T-helper 2 cell (primary cell): Measurements from ENCODE around the gene PLD1.
A peak's percentile ranks its signal among the peaks of the same experiment; 100 is the strongest.
"Not testable (repeated sequence)": the region's sequence is repeated elsewhere in the genome, so short reads cannot be mapped to it uniquely, and the experiment has no call there.

Source experiments
- DNase-seq, 5 experiments: peaks; one replicate each; pipeline versions ENCODE4 v3.0.0 to v3.0.0-alpha.2; 2012 to 2022

Gene PLD1

DNA sequence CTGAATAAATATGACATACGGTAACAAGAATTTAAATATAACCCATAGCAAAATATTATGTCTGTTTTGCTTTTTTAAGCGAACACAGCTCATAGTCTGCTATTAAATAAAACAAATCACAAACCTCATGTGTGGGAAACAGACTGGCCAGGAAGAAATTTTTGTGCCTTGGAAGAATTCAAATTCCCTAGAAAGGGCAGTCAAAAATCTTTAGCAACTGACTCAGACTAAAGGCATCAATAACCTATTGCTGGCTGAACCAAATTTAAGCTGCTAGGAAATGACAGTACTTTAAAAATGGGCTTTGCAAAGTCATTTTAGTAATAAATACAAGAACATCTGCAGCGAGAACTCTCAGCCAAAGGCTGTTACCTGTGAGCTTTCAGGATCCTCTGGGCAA lies 151.4 kb downstream of the PLD1 start:
- no peak for DNase-seq

DNA sequence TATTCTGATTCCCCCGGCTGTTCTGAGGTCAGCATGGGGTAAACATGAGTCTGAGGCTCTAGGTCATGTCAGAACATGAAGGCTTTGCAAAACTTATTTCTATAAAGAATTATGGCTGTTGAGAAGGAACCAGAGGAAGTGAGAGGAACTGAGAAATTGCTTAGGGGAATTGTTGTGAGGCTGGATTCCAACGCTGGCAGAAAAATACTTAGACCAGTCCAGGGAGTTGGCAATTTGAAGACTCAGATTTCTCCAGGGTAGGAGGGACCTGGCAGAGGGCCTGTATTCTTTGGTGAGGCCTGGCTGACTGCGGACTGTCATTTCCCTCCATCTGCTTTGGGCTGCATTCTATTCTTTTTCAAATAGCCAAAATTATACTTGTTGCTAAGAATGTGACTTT lies 155.5 kb downstream of the PLD1 start:
- no peak for DNase-seq

DNA sequence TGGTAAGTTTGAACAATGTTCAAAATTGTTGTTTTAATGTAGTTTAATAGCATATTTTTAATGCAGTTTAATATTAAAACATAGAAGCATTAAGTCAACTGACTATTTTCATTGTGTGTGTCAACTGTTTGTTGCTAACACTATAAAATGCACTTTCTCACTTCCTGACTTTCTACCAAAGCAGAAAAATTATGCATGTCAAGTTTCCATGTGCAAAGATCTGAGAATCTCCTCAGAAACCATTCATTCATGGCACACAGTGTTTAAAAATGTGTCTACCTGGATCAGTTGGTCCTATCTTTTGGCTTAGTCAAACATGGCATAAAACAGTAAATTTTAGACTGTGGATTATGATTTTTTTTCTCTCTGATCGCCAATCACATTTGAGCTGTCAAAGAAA lies 156.0 kb downstream of the PLD1 start:
- no peak for DNase-seq

DNA sequence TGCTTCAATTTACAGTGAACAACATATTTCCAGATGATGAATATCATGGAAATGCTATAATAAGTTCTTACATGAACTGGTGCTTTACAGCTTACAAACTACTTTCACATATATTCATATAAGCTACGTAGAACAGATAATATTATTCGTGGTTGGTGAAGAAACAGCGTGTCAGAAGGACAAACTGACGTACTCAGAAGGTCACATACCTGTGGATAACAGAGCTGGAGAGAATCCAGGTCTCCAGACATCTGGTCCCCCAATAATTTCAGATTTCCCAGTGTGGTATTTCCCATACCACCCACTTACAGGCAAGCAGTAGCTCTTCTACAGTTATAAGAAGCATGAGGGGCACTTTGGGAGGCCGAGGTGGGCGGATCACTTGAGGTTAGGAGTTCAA lies 156.6 kb downstream of the PLD1 start:
- no peak for DNase-seq

DNA sequence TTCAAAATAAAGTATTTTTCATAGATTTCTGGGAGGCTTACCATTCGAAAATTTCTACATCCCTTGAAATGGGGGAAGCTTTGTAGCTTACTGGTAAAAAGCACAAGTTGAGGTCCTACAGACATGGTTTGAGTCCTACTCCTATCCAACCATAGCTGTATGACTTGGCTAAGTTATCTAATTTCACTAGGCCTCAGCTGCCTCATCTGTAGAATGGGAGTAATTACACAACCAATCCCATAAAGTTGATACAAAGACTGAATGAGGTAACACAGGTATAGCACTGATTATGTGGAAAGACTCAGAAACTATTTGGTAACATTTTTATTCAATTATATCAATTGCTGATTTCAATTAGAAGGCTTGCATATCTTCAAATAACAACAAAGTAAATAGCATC lies 157.4 kb downstream of the PLD1 start:
- no peak for DNase-seq

DNA sequence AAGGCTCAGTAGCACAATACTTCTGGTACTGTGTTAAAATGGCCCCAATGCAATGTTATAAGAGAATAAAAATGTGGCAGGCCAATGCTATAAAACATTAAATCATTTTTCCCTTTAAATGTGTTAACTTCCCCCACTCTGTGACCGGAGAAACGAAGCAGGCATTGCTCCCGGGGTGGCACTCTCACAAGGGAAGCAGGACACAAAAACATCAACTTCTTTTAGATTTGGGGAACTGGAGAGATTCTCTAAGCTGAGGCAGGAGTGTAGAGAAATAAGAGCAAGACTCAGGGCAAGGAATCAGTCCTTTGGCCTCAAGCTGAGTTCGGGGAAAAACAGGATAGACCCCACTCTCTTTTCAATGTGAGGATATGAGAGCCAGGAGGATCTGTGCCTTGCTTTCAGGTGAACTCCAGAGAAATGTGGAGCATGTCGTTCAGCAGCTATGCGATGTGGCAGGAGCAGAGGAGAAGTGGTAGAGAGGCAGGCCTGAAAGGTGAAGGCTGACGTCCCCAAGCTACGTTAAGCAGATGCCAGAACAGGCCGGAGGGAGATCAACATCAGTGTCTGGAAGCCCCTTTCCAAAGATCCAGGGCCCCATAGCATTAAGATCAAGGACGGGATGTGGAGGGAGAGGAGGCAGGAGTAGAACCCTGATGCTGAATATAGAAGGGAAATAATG lies 160.2 kb downstream of the PLD1 start:
- DNase-seq = no peak

DNA sequence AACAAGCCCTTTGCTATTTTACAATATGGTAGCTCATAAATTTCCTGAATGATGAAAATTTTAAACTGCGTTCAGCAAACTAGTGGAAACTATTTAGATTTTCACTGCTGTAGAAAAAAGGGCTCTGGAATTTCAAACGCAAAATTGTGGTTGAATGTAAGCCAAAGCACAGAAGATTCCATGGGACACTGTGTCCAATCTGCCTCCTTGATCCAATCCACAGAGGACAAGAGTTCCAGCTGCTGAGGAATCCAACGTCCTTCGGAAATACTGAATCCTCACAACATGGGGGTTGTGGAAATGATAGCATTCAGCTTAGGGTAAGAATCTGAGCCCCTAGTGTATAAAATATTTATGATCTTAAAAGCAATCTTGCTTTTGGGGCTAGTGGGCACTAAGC lies 161.0 kb downstream of the PLD1 start:
- DNase-seq = no peak

DNA sequence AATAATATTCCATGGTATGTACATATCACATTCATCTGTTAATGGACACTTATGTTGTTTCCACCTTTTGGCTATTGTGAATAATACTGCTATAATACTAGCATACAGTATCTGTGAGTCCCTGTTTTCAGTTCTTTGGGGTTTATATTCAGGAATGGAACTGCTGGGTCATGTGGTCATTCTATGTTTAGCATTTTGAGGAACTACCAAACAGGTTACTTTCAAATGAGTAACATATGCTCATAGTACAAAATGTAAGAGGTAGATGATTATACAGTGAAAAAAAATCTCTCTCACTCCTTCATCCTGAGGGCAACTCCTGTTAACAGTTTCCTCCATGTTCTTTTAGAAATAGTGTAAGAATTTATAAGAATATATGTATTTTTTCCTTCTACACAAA lies 162.2 kb downstream of the PLD1 start:
- no peak for DNase-seq

DNA sequence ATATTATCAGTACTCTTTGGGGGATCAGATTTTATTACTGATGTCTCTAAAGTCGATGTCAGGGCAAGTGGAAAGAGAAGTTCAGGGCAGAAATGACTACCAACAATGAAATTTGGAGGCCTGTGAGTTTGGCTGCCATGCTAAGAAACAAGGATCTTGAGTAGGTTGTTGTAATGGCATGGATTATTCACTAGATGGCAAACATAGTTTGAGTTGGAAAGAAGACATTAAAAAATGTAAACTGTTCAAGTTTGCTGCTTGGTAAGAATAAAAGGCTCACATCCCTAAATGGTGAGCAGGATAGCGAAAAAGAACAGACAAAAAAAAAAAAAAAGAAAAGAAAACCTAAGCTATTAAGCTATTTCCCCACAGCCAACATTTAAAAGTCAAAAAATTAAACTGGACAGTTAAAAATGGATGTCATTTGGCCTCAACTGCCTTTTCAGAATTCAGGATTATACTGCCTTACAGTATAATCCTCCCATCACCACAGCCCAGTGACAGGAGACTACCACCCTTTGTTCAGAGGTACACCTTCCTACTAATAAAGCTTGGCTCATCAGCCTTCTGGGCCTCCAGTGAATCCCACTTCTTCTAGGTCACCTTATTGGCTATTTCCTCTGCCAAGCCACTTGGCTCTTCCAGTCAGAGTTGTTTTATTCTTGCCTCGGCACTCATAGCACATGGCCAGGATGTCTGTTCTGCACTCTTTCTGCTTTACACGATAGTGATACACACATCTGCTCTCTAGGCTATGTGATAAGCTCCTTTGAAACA lies 163.7 kb downstream of the PLD1 start:
- DNase-seq = peak in 1 of 5 experiments; percentile 49

DNA sequence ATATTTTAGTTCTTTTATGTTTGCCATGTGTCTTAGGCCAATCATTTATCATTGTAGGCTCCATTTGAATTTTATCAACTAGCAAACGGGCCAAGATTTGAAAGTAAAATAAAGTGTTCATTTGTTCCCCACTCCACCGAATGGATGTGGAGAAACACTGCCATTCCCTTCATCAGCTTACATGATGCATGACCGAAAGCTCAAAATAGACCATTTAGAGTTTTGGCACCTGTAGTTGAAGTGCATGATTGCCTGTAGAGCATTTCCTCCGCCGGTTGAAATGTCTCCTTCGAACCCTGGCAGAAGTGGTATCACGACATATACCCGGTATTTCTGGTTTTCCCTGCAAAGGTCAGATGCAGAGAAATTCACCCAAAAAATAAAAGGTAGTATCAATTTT lies 165.6 kb downstream of the PLD1 start:
- DNase-seq = no peak

DNA sequence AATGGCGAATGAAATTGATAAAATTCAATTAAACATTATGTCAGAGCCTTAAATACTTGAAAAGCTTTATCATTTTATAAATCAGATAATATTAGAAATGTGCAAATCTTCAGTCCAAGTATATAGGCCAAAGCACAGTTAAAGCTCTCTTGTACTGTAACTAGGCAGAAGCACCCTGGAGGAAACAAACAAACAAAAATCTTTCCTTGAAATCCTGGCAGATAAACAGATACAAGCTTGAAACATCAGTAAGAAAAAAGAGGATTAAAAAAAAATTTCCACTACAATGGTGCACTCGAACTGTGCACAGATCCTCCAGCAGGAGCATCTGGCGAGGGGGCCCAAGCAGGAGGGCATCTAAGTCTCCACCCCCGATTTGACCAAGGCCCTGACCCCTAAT lies 166.6 kb downstream of the PLD1 start:
- DNase-seq = no peak

DNA sequence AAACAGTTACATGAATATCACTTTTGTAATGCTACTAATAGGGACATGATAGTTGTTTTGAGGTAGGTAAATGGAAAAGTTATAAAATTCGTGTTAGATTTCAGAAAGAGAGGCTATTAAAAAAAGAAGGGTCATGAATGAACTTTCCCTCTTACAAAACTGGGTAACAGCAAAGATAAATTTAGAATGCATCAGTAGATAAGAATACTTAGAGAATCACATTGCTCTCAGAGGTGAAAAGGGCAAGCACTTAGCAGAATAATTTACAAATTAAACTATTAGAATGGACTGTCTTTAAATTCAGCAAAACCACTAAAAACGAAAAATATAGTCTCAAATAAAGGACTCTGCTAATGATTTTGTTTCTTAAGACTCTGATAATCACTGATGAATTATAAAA lies 167.2 kb downstream of the PLD1 start:
- no peak for DNase-seq

DNA sequence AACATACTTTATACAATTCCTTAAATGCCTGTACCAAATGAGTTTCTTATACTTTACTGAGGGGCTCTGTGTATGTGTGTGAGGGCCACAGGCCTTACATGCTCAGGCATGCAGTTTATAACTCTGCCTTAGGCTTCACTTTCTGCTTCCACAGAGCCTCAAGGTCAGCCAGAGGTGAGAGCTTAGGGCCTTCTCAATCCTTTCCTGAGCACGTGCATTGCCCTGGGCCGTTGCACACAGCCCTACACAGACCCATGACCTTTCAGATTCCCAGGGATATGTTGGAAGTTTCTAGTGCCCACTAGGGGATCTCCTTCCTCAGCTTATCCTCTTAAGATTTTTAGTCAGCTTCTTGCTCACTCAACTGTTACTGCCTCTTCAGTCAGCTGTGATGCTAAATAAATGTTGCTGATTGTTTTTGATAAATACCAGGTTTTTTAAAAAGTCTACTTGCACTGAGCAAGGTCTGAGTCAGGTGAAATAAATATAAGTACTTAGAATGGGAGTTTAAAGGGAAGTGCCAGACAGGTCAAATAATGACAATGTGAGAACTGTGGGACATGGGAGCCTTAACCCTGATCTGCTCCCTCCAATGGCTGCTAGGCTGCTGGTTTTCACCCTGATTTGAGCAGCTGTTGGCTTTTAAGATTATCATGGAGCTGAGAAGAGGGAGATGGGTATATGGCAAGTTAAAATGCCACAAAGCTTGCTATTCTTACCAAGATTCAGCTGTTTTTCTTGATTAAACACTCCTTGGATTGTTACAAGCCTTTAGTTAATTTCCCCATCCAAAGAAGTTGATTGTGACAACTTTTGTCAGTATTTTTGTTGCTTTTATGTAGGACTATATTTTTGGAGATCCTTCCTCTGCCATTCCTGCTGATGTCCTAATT lies 169.5 kb downstream of the PLD1 start:
- DNase-seq = no peak

DNA sequence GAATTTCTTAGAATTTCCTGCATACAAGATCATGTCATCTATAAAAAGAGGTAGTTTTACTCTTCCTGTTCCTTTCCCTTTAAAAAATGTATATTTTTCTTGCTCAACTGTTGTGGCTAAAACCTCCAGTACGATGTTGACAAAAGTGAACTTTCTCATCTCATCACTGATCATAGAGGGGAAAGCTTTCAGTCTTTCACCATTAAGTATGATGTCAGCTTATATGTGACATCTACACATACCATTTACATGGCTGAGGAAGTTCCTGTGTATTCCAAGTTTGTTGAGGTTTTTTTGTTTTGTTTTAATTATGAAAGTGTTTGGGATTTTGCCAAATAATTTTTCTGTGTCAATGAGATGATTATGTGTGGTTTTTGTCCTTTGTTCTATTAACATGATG lies 173.6 kb downstream of the PLD1 start:
- DNase-seq = peak in 1 of 5 experiments; percentile 18

DNA sequence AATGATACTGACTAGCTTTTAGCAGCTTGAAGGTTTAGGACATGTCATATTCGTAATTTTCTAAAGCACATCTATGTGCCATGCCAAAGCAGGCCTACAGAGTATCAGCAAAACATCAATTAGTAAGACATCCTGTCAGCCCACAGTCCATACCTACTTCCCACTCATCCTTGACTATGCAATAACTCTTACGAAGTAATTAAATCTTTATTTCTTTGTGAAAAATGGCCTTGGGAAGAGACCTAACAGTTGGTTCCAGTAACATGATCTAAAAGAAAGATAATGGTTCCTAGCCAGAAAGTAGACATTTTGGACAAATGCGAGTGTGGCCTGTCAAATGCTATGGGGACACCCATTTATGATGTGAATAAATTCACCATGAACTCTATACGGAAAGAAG lies 177.5 kb downstream of the PLD1 start:
- no peak for DNase-seq

DNA sequence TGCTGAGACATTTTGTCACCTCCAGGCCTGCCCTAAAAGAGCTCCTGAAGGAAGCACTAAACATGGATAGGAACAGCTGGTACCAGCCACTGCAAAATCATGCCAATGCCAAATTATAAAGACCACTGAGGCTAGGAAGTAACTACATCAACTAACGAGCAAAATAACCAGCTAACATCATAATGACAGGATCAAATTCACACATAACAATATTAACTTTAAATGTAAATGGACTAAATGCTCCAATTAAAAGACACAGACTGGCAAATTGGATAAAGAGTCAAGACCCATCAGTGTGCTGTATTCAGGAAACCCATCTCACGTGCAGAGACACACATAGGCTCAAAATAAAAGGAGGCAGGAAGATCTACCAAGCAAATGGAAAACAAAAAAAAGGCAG lies 183.5 kb downstream of the PLD1 start:
- not testable (repeated sequence) for DNase-seq

DNA sequence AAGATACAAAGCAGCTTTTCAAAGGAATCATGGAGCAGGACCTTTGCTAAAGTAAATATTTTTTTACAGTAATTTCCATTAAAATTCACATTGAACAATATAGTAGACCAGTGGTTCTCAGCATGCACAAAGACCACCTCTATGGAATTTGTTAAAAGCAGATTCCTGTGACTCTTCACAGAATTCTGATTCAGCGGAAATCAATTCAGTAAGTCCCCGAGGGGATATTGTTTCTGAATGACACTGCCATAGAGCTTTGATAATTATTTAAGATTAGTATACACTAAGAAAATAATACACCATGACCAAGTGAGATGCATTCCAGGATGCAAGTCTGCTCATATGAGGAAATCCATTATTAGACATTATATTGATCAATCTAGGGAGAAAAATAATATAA lies 188.2 kb downstream of the PLD1 start:
- no peak for DNase-seq

DNA sequence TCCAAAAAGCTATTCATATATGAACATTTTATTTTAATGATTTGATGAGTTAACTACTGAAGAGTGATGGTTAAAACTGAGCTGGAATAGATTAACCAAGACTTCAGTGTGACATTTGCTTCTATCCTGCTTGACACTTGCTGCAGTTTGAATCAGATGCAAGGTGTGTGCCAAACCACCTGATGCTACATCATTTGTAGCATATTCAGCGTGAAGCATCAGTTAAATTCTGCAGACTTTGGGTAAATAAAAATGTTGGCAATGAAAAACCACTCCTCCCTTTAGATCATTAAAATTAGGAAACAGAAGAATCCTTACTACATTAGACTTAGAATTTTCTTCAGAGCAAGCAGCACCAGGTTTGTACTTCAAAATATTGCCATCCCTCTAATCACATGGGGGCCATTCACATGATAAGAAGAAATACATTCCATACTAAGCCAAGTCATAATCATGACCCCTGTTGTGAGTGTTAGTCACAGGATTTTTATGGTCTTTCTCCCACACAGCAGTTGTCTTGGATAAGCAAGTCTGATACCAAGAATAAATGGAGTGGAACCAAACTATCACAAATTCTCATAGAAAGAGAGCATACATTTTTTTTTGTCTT lies 189.4 kb downstream of the PLD1 start:
- no peak for DNase-seq

DNA sequence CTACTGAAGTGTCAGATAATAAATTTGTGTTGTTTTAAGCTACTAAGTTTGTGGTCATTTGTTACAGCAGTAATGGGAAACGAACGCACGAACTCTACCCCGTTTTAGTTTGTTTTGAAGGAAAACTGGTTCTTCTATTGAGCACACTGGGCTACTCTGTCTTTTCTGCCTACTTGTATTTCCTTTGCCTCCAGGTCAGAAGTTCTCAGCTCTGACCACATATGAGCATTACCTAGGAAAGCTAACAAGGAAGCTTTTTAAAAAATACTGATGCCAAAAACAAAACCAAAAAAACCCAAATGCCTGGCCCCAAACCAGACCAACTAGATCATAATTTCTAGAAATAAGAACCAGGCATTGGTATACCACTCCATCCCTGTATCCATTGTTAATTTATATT lies 193.5 kb downstream of the PLD1 start:
- DNase-seq = no peak

DNA sequence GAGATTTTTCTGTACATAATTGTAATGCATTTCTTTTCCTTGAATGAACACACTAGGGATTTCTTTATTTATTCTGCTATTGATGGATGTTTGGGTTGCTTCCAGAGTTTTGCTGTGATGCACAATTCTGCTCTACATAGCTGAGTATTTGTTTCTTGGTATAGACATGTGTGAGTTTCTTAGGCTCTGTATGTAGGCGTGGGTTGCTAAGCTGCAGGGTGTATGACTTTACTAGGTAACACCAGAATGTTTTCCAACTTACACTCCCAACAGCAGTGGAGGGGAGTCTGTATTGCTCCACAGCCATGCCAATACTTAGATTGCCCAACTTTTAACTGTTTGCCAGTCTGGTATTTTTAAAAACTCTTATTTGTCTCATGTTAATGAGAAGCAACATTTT lies 194.6 kb downstream of the PLD1 start:
- no peak for DNase-seq

DNA sequence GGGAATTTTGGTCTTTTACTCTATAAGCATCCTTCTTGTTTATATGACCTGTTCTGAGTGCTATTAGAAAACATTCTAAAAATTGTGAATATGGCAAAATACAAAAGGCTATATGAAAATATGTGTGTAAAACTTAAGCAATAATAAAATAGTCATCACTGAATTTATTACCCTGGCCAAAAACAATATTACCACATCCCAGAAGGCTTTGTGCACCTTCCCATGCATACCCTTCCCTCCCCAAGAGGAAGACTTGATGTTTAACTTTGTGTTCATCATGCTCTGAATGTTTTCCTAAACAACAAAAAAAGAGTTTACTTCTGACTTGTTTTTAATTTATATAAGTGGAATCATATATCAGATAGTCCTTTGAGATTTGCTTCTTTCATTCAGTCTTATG lies 195.0 kb downstream of the PLD1 start:
- no peak for DNase-seq

DNA sequence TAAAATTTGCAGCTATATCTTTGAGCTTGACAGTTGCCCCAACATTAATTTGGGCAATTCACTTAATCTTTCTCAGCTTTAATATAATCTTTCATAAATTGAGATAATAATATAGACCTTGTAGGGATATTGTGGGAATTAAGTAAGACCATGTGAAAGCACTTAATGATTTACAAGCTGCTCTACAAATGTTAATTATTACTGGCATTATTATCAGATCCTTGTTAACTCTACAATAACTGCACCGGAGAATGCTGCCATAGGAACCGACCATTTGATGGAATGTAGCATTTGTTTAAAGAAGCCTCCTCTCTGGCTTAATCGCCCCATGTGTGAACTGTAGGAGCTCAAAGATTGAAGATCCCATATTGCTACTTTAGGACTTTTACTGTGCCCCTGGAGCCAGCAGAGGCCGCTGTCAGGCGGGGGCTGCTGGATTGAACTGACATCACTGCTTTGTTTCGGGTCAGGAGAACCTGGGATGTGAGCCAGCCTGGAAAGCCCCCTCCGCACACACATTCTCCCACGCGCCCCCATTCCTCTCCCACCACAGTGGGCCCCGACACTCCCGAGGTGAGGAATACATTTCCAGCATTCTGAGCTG lies 195.9 kb downstream of the PLD1 start:
- DNase-seq = no peak

DNA sequence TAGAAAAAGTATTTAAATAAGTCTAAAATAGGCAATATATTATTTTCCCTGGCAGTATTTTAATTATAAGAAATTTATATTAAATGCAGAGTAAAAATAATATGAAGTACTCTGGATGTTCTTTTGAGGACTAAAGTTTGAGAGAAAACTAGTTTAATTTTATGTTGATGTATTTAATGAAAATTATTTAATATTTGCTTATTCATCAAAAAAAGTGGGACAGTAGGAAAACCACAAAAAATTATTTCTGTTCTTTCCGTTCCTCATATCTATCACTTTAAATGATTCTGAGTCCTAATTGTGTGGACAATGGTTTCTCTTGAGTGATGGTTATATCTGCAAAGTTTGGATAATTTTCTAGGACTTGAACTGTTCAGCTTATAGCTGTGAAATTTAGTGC lies 202.8 kb downstream of the PLD1 start:
- no peak for DNase-seq
